Endothelial cell of hepatic sinusoid (primary cell): ENCODE data around the gene DDA1.

Experiments
- in situ Hi-C: cut with HindIII; loops from 2 replicates; pipeline ENCODE4 v1.10.0; 2017; ENCODE audit warnings: low sequenced_read_pairs

DDA1 gene

DNA sequence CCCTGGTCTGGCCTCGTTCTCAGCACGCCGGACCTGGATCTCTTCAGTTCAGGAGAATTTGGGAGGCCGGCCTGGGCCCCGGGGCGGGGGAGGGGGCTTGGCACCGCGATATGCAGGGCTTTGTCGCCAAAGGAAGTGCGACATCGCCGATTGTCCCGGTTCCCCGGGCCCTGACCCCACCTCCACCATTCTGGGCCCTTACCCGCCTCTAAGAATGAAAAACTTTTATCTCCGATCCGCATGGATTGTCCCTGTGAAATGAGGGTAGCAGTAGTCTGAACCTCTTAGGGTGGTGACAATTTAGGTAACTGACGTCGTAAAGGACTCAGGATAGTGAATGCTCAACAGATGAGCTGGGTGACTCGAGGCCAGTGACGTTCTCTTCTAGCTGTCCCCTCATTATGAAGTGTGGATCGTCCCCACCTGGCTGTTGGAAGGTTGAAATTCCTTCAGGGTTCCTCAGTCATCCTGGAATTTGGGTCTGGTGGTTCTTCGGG, 650 bp downstream of the DDA1 start:
- in situ Hi-C loops: loop anchor here (10.0 to 25.0 kb wide), 3 partner anchors 65 to 252 kb away; partner anchors contain the start of genes COLGALT1 and NR2F6

GRCh38 chr19:17311455-17312188, 2.3 kb downstream of the DDA1 start:
- in situ Hi-C loops: loop anchor here (25.0 kb wide), 2 partner anchors 149 to 251 kb away; partner anchors contain the start of gene COLGALT1

DNA sequence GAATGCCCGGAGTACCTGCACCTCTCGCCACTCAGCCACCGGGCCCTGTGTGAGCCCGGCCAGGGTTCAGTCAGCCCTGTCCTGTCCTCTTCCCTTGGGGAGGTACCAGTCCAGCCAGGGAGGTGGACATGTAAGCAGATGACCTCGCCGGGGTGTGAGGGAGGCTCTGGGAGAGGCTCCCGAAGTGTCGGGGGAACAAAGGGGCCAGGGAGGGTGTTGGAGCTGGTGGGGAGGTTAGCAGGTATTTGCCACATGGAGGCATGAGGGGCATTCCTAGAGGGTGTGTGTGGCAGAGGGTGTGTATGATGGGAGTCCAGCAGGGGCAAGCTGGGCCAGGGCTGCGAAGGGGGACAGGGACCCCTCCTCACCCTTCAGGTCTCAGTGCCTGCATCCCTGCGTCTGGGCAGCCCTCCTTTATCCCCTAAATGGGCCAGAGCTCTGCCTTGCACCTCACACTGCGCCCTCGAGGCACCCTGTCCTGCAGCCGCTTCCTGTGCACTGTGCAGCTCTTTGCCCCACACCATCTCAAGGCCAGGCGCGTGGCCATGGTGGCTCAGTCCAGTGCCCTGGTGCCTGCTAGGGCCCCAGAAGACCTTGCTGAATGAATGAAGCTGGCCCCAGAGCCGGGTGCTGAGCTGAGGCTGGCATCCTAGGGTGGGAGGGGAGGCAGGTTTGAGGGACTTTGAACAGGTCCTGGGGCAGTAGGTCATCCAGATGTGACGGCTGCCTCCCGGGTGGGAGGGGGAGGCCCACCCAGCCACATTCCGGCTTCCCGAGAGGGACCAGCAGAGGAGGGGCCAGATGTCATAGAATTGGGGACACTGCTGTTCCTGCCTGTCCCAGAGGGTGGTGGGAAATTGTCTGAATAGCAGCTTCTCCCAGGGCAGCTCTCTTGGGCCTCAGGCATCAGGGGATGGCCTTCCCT, 3.1 kb downstream of the DDA1 start:
- in situ Hi-C loops: loop anchor here (25.0 kb wide), 2 partner anchors 150 to 250 kb away; partner anchors contain the start of gene COLGALT1

GRCh38 chr19:17314007-17314593, 4.7 kb downstream of the DDA1 start:
- in situ Hi-C loops: loop anchor here (25.0 kb wide), 2 partner anchors 152 to 248 kb away; partner anchors contain the start of gene COLGALT1

DNA sequence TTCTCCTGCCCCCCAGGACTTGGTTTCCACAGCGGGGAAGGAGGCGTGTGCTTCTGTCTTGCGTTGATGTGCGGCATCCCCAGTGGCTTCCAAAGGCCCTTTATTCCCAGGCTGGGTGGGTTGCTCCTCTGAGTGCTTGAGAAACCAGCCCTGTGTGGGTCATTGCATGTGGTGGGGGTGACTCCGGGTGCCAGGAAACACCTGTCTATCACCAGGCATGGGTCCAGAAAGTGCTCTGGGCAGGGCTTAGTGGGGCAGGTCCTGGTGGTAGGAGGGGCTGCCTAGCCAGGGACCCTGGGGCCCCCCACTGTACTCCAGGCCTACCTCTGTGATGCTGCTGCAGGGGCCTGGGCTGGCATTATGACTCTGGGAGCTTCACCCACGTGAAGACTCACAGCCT, 9.6 kb downstream of the DDA1 start:
- in situ Hi-C loops: loop anchor here (25.0 kb wide), 2 partner anchors 157 to 243 kb away; partner anchors contain the start of gene COLGALT1

DNA sequence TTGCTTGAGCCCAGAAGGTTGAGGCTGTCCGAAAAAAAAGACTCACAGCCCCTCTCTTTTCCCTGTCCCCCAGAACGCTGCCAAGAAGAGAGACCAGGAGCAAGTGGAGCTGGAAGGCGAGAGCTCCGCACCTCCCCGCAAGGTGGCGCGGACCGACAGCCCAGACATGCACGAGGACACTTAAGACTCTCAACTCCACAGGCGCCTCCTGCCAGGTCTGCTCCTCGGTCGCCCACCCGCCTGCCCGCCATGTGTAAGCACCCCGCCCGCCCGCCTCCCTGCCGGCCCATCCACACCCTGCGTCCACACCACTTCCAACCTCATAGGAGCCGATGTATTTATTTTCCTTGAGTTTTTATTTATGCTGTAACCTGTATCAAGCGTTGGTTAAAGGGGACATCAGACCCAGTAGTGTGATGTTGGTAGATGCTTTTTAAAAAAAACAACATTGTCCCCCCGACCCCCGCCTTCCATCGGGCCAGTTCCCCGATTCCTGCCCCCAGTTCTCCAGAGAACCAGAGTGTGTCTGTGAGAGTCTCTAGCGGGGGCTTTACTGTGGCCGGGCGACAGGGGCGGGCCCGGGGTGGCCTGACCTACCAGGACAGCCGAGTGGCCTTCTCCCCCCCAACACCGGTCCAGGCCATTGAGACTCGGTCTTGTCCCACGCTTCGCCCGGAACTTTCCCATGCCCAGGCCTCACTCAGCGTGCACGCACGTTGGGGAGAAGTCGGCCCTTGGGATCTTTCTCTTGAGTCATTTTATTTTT, 10.3 kb downstream of the DDA1 start:
- in situ Hi-C loops: loop anchor here (25.0 kb wide), 2 partner anchors 157 to 243 kb away; partner anchors contain the start of gene COLGALT1

DNA sequence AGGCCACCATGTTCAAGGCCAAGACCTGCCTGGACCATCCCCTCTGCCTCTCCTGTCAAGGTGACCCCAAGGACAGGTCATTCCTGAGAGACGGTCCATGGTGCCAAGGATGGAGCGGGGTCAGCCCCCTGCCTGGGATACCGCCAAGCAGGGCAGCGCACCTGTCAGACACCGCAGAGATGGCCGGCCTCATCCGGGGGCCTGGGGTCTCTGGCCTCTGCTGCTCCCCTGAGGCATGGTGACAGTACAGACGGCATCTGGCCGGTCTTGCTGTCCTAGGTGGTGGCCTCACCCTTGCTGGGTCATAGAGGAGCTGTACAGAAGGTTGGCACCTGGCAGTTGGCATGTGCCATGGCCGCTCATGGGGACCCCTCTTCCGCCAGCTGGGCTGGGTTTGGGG, 11.1 kb downstream of the DDA1 start:
- in situ Hi-C loops: loop anchor here (25.0 kb wide), 2 partner anchors 158 to 242 kb away; partner anchors contain the start of gene COLGALT1

- in situ Hi-C loops: loop anchor here (25.0 kb wide), 2 partner anchors 160 to 240 kb away; partner anchors contain the start of gene COLGALT1
These were observed 12.5 kb downstream of the DDA1 start for GRCh38 chr19:17321655-17322489.

DNA sequence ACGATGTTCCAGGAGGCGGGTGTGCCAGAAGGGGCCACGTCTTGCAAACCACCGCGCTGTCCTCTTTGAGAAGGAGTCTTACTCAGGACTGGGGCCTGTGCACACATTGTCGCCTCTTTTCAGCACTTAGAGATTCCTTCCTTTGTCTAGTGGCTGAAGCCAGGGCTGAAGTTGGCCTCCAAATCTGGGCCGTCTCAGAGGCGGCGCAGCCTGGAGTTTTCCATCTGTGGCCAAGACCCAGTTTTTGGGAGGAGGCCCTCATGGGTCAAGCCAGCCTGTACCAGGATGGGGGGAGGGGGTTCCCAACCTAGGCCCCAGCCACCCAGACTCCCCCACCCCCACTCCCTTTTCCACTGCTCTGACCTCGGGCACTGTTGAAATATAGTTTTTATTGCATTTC, 13.5 kb downstream of the DDA1 start:
- in situ Hi-C loops: loop anchor here (25.0 kb wide), 2 partner anchors 161 to 239 kb away; partner anchors contain the start of gene COLGALT1

GRCh38 chr19:17323300-17323963, 14.1 kb downstream of the DDA1 start:
- in situ Hi-C loops: loop anchor here (25.0 kb wide), 2 partner anchors 161 to 239 kb away; partner anchors contain the start of gene COLGALT1

- in situ Hi-C loops: loop anchor here (25.0 kb wide), 2 partner anchors 162 to 238 kb away; partner anchors contain the start of gene COLGALT1
These were observed 14.6 kb downstream of the DDA1 start for GRCh38 chr19:17323964-17324332.

- in situ Hi-C loops: loop anchor here (25.0 kb wide), 2 partner anchors 162 to 238 kb away; partner anchors contain the start of gene COLGALT1
These were observed 15.2 kb downstream of the DDA1 start for GRCh38 chr19:17324357-17325114.

DNA sequence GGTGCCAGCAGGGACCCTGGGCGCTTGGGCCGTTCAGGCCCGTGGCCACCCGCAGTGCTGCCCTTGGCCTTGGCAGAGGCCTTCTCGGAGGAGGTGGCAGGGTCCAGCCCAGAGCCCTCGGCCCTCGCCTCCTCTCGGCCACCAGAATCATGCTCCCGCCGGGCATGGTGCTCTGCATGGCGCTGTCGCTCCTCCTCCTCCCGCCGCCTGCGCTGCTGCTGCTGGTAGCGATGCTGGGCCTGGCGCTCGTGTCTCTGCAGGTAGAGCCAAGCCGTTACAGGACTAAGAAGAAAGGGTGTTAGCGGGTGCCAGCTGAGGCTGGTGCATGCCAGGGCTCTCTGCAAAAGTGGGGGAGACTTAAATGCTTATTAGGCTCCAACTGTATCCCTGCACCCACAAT, 15.8 kb downstream of the DDA1 start:
- in situ Hi-C loops: no loop called here

GRCh38 chr19:17325881-17326594, 16.7 kb downstream of the DDA1 start:
- in situ Hi-C loops: no loop called here

GRCh38 chr19:17326595-17326966, 17.2 kb downstream of the DDA1 start:
- in situ Hi-C loops: no loop called here

GRCh38 chr19:17327068-17327653, 17.8 kb downstream of the DDA1 start:
- in situ Hi-C loops: no loop called here
